Smooth muscle cell (in vitro differentiated cells): ENCODE results near the gene CDC42EP2. TPM values are rescaled to one million over a fixed set of nuclear protein-coding genes. Genes with fewer than 3 reads are reported as not detected.
A peak's percentile ranks its signal among the peaks of the same experiment; 100 is the strongest.

Experiments
- DNase-seq: peaks from one replicate; lab custom pipeline; 2025; ENCODE audit not compliant: unreplicated experiment; lab: John Stamatoyannopoulos, UW
- H2AFZ ChIP-seq: fragments of 200-600 bp; sonication (generic); 2 replicates; pipeline ENCODE4 v1.6.0; 2016; ENCODE audit warnings: antibody characterized with exemption, low read depth, mild to moderate bottlenecking
- H3F3A ChIP-seq: fragments of 200-600 bp; sonication (generic); 2 replicates; pipeline ENCODE4 v1.6.0; 2017; ENCODE audit warnings: antibody characterized with exemption, low read depth
- H3K27ac ChIP-seq: fragments of 200-600 bp; sonication (generic); 2 replicates; pipeline ENCODE4 v1.5.1; 2016; ENCODE audit warnings: low read depth, mild to moderate bottlenecking
- H3K27me3 ChIP-seq: fragments of 200-600 bp; sonication (generic); 2 replicates; pipeline ENCODE4 v1.6.1; 2016; ENCODE audit warnings: low read depth, mild to moderate bottlenecking
- H3K36me3 ChIP-seq: fragments of 200-600 bp; sonication (generic); 2 replicates; pipeline ENCODE4 v1.5.1; 2016; ENCODE audit warnings: low read depth
- H3K4me1 ChIP-seq: fragments of 200-600 bp; sonication (generic); 2 replicates; pipeline ENCODE4 v1.5.1; 2016; ENCODE audit warnings: low read depth
- H3K4me2 ChIP-seq: fragments of 200-600 bp; sonication (generic); 2 replicates; pipeline ENCODE4 v1.6.0; 2016; ENCODE audit warnings: mild to moderate bottlenecking
- H3K4me3 ChIP-seq: fragments of 200-600 bp; sonication (generic); 2 replicates; pipeline ENCODE4 v1.5.1; 2016; ENCODE audit warnings: mild to moderate bottlenecking
- H3K79me2 ChIP-seq: fragments of 200-600 bp; sonication (generic); 2 replicates; pipeline ENCODE4 v1.6.0; 2016; ENCODE audit warnings: low read depth, mild to moderate bottlenecking
- H3K9ac ChIP-seq: fragments of 200-600 bp; sonication (generic); 2 replicates; pipeline ENCODE4 v1.6.0; 2016; ENCODE audit warnings: low read depth
- H3K9me3 ChIP-seq: fragments of 200-600 bp; sonication (generic); replicated peaks from 2 replicates; pipeline ENCODE4 v1.5.1; 2016; ENCODE audit warnings: low read depth
- H4K20me1 ChIP-seq: fragments of 200-600 bp; sonication (generic); 2 replicates; pipeline ENCODE4 v1.6.0; 2016; ENCODE audit warnings: low read depth
- CTCF ChIP-seq: fragments of 200-600 bp; sonication (generic); IDR thresholded peaks from 2 replicates; pipeline ENCODE4 v1.5.1; 2017; ENCODE audit warnings: borderline replicate concordance, mild to moderate bottlenecking, antibody characterized with exemption; ENCODE audit not compliant: insufficient read depth, poor library complexity, severe bottlenecking
- WGBS: methylation state at CpG from one replicate; pipeline ENCODE4 v1.1.7; 2016; ENCODE audit warnings: low lambda C conversion rate; 5-methylcytosine and 5-hydroxymethylcytosine counted together
- polyA plus RNA-seq: library from polyadenylated mRNA; unstranded; fragments of >200 nt; fragmentation: Nextera tagmentation; extraction: Ambion mirVana; gene quantifications from 2 replicates; pipeline ENCODE4 v1.2.1, GENCODE V29; 2016
- total RNA-seq: library from RNA; depleted of rRNA; stranded (reverse); fragments of >200 nt; gene quantifications from 2 replicates; pipeline ENCODE4 v1.2.3, GENCODE V29; 2014

Gene CDC42EP2
- total and polyA plus RNA-seq, 2 experiments from 2014 or later, result 4.0 to 7.8 TPM

- H3F3A ChIP-seq, result peaks cover 20% of the 10 kb centered on the region
- no peak overlapping the region for H2AFZ ChIP-seq
- no peaks in the 10 kb centered on the region for H3K79me2 ChIP-seq
- peak overlapping the region; percentile 99 for H3K27ac ChIP-seq
- peak overlapping the region; percentile 79 for H3K4me2 ChIP-seq
- WGBS, result 87% methylated on average over 5 of the region's 5 CpGs
- H3K27me3 ChIP-seq, result no peaks in the 10 kb centered on the region
- DNase-seq, result no peak
- no peak overlapping the region for H3K4me3 ChIP-seq
- H3K9ac ChIP-seq, result no peak overlapping the region
- no peaks in the 10 kb centered on the region for H3K36me3 ChIP-seq
- no peak for TF ChIP-seq CTCF
- H3K9me3 ChIP-seq, result no peaks in the 10 kb centered on the region
- no peaks in the 10 kb centered on the region for H3K4me1 ChIP-seq
- H4K20me1 ChIP-seq, result no peaks in the 10 kb centered on the region
Measured at GRCh38 chr11:65292890-65293289, 21.8 kb upstream of the CDC42EP2 start.

GRCh38 chr11:65293909-65294381 lies 20.7 kb upstream of the CDC42EP2 start:
- 95% methylated on average over 10 of the region's 10 CpGs for WGBS
- Histone ChIP-seq H3K36me3 (no peaks in the 10 kb centered on the region), H3K4me3 (no peak overlapping the region), H4K20me1 (no peaks in the 10 kb centered on the region), H3K4me1 (no peaks in the 10 kb centered on the region), H3K9me3 (no peaks in the 10 kb centered on the region), H3K27ac (no peak overlapping the region), H2AFZ (no peak overlapping the region), H3K79me2 (no peaks in the 10 kb centered on the region), H3K9ac (no peak overlapping the region), H3F3A (peaks cover 20% of the 10 kb centered on the region), H3K27me3 (no peaks in the 10 kb centered on the region), H3K4me2 (no peak overlapping the region)
- DNase-seq, result no peak
- no peak for TF ChIP-seq CTCF

GRCh38 chr11:65295001-65295400 lies 19.7 kb upstream of the CDC42EP2 start:
- H3K4me3 ChIP-seq, result no peak overlapping the region
- no peak for DNase-seq
- H3K9me3 ChIP-seq, result no peaks in the 10 kb centered on the region
- no peaks in the 10 kb centered on the region for H3K4me1 ChIP-seq
- no peak overlapping the region for H3K9ac ChIP-seq
- 99% methylated on average over 11 of the region's 11 CpGs for WGBS
- H4K20me1 ChIP-seq, result no peaks in the 10 kb centered on the region
- no peak overlapping the region for H2AFZ ChIP-seq
- H3K4me2 ChIP-seq, result no peak overlapping the region
- no peak overlapping the region for H3K27ac ChIP-seq
- TF ChIP-seq CTCF, result no peak
- peaks cover 20% of the 10 kb centered on the region for H3F3A ChIP-seq
- no peaks in the 10 kb centered on the region for H3K79me2 ChIP-seq
- no peaks in the 10 kb centered on the region for H3K27me3 ChIP-seq
- no peaks in the 10 kb centered on the region for H3K36me3 ChIP-seq

GRCh38 chr11:65295571-65296341 lies 18.9 kb upstream of the CDC42EP2 start:
- H3K27me3 ChIP-seq, result no peaks in the 10 kb centered on the region
- DNase-seq, result no peak
- no peak for TF ChIP-seq CTCF
- peaks cover 16% of the 10 kb centered on the region for H3F3A ChIP-seq
- H3K27ac ChIP-seq, result no peak overlapping the region
- H3K4me2 ChIP-seq, result no peak overlapping the region
- H4K20me1 ChIP-seq, result no peaks in the 10 kb centered on the region
- H3K79me2 ChIP-seq, result no peaks in the 10 kb centered on the region
- no peak overlapping the region for H3K9ac ChIP-seq
- no peaks in the 10 kb centered on the region for H3K4me1 ChIP-seq
- no peaks in the 10 kb centered on the region for H3K36me3 ChIP-seq
- H3K9me3 ChIP-seq, result no peaks in the 10 kb centered on the region
- no peak overlapping the region for H3K4me3 ChIP-seq
- 94% methylated on average over 11 of the region's 11 CpGs for WGBS
- H2AFZ ChIP-seq, result no peak overlapping the region
